ENCODE measurements around the gene LUZP2.

DNA sequence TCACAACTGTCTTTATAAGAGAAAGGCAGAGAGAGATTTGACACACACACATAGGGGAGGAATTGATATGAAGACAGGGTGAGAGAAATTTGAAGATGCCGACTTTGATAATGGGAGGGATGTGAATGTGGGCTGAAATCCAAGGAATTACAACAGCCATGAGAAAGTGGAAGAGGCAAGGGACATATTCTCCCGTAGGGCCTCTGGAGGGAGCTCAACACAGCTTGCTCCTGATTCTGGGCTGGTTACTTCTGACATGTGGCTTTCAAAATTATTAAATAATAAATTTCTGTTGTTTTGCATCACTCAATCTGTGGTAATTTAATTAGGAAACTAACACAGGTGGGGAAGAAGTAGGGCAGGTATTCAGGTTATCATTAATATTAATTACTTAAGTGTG is 282.9 kb downstream of the LUZP2 start:
- peak; percentile 45 for TF ChIP-seq CTCF (IDR thresholded peaks at IDR 0.05)
- no peak for TF ChIP-seq ZFX (IDR thresholded peaks at IDR 0.05; ENCODE audit: borderline replicate concordance)

All from 22Rv1 (cell line).